Measurements from ENCODE around the gene SIGLEC11.
"Not testable (repeated sequence)": the region's sequence is repeated elsewhere in the genome, so short reads cannot be mapped to it uniquely, and the experiment has no call there.

The SIGLEC11 gene

GRCh38 chr19:49950956-49951526 is 9.9 kb downstream of the SIGLEC11 start:
- DNase-seq (ENCODE audit: low spot score), result no peak

GRCh38 chr19:49950590-49950948 is 10.4 kb downstream of the SIGLEC11 start:
- DNase-seq (ENCODE audit: low spot score), result no peak

- no peak for DNase-seq (ENCODE audit: low spot score)
Measured at GRCh38 chr19:49949742-49950589, 11.0 kb downstream of the SIGLEC11 start.

GRCh38 chr19:49946415-49946814 is 14.6 kb downstream of the SIGLEC11 start:
- no peak for DNase-seq (ENCODE audit: low spot score)

- DNase-seq (ENCODE audit: low spot score), result not testable (repeated sequence)
Measured at GRCh38 chr19:49944567-49944966, 16.4 kb downstream of the SIGLEC11 start.

- no peak for DNase-seq (ENCODE audit: low spot score)
Measured at GRCh38 chr19:49940482-49940791, 20.5 kb downstream of the SIGLEC11 start.

- DNase-seq (ENCODE audit: low spot score), result no peak
Measured at GRCh38 chr19:49939721-49940481, 21.1 kb downstream of the SIGLEC11 start.

GRCh38 chr19:49938662-49939061 is 22.3 kb downstream of the SIGLEC11 start:
- no peak for DNase-seq (ENCODE audit: low spot score)

GRCh38 chr19:49937750-49938381 is 23.1 kb downstream of the SIGLEC11 start:
- peak; percentile 42 for DNase-seq (ENCODE audit: low spot score)

- DNase-seq (ENCODE audit: low spot score), result no peak
Measured at GRCh38 chr19:49936549-49936948, 24.4 kb downstream of the SIGLEC11 start.

- DNase-seq (ENCODE audit: low spot score), result no peak
Measured at GRCh38 chr19:49933643-49934042, 27.3 kb downstream of the SIGLEC11 start.

GRCh38 chr19:49932731-49933131 is 28.2 kb downstream of the SIGLEC11 start:
- no peak for DNase-seq (ENCODE audit: low spot score)

GRCh38 chr19:49932041-49932451 is 28.9 kb downstream of the SIGLEC11 start:
- DNase-seq (ENCODE audit: low spot score), result no peak

- no peak for DNase-seq (ENCODE audit: low spot score)
Measured at GRCh38 chr19:49931293-49932040, 29.5 kb downstream of the SIGLEC11 start.

- no peak for DNase-seq (ENCODE audit: low spot score)
Measured at GRCh38 chr19:49930483-49931011, 30.4 kb downstream of the SIGLEC11 start.

- DNase-seq (ENCODE audit: low spot score), result peak; percentile 96
Measured at GRCh38 chr19:49929611-49930482, 31.1 kb downstream of the SIGLEC11 start.

GRCh38 chr19:49929121-49929610 is 31.8 kb downstream of the SIGLEC11 start, which contains the start of the genes ATF5 and NUP62:
Gene ATF5 (plus strand): TSS chr19:49929205. CDS start chr19:49930851, 1,646 bp downstream.
Gene NUP62 (minus strand): TSS chr19:49929504. CDS start chr19:49909807, 19,697 bp downstream.
- DNase-seq (ENCODE audit: low spot score), result peak; percentile 84

GRCh38 chr19:49927526-49928264 is 33.3 kb downstream of the SIGLEC11 start:
- no peak for DNase-seq (ENCODE audit: low spot score)

GRCh38 chr19:49926515-49926914 is 34.5 kb downstream of the SIGLEC11 start:
- DNase-seq (ENCODE audit: low spot score), result no peak

All from putamen (tissue), 1 donor.